IPS-20b (cell line): ENCODE data around the gene SATL1.

Experiments
- H3K27ac ChIP-seq: one replicate; pipeline ENCODE4 v1.5.1; 2013; ENCODE audit warnings: low read length
- H3K27me3 ChIP-seq: 2 replicates; pipeline ENCODE4 v1.6.1; 2013; ENCODE audit warnings: mild to moderate bottlenecking, low read length, inconsistent platforms; ENCODE audit not compliant: insufficient read depth
- H3K36me3 ChIP-seq: 2 replicates; pipeline ENCODE4 v1.6.1; 2013; ENCODE audit warnings: low read depth, mild to moderate bottlenecking, inconsistent platforms, low read length, moderate library complexity; ENCODE audit not compliant: insufficient read depth
- H3K4me1 ChIP-seq: 2 replicates; pipeline ENCODE4 v1.6.1; 2013; ENCODE audit warnings: mild to moderate bottlenecking, control low read depth, inconsistent platforms, low read length, moderate library complexity; ENCODE audit not compliant: insufficient read depth
- H3K4me3 ChIP-seq: 2 replicates; pipeline ENCODE4 v1.5.1; 2013; ENCODE audit warnings: mild to moderate bottlenecking, low read length, inconsistent platforms
- H3K9ac ChIP-seq: 2 replicates; pipeline ENCODE4 v1.6.1; 2013; ENCODE audit warnings: low read depth, mild to moderate bottlenecking, inconsistent platforms, low read length, moderate library complexity
- H3K9me3 ChIP-seq: 2 replicates; pipeline ENCODE4 v1.6.1; 2013; ENCODE audit warnings: mild to moderate bottlenecking, low read depth, low read length, inconsistent platforms; ENCODE audit not compliant: insufficient read depth

Gene SATL1

GRCh38 chrX:85159644-85160043 is 83.9 kb downstream of the SATL1 start:
- Histone ChIP-seq H3K4me3 (no peak overlapping the region), H3K9ac (no peak overlapping the region), H3K36me3 (no peaks in the 10 kb centered on the region), H3K27ac (no peak overlapping the region), H3K4me1 (no peaks in the 10 kb centered on the region), H3K9me3 (no peaks in the 10 kb centered on the region), H3K27me3 (no peaks in the 10 kb centered on the region)

- H3K9me3 ChIP-seq: no peaks in the 10 kb centered on the region
- no peaks in the 10 kb centered on the region for H3K4me1 ChIP-seq
- no peak overlapping the region for H3K9ac ChIP-seq
- no peak overlapping the region for H3K27ac ChIP-seq
- H3K4me3 ChIP-seq: no peak overlapping the region
- H3K36me3 ChIP-seq: no peaks in the 10 kb centered on the region
- no peaks in the 10 kb centered on the region for H3K27me3 ChIP-seq
Observed at GRCh38 chrX:85140964-85141363, 102.6 kb downstream of the SATL1 start.

- Histone ChIP-seq H3K4me1 (no peaks in the 10 kb centered on the region), H3K36me3 (no peaks in the 10 kb centered on the region), H3K9ac (no peak overlapping the region), H3K27me3 (no peaks in the 10 kb centered on the region), H3K4me3 (no peak overlapping the region), H3K9me3 (no peaks in the 10 kb centered on the region), H3K27ac (no peak overlapping the region)
Observed at GRCh38 chrX:85139422-85139821, 104.2 kb downstream of the SATL1 start.

GRCh38 chrX:85136409-85136808 is 107.2 kb downstream of the SATL1 start:
- Histone ChIP-seq H3K9ac (no peak overlapping the region), H3K27me3 (no peaks in the 10 kb centered on the region), H3K27ac (no peak overlapping the region), H3K4me1 (no peaks in the 10 kb centered on the region), H3K9me3 (no peaks in the 10 kb centered on the region; the same call in 1 of the 2 replicates), H3K36me3 (no peaks in the 10 kb centered on the region), H3K4me3 (no peak overlapping the region)

- no peaks in the 10 kb centered on the region for H3K9me3 ChIP-seq
- H3K4me1 ChIP-seq: no peaks in the 10 kb centered on the region
- no peaks in the 10 kb centered on the region for H3K36me3 ChIP-seq
- H3K27me3 ChIP-seq: no peaks in the 10 kb centered on the region
- H3K4me3 ChIP-seq: no peak overlapping the region
- H3K9ac ChIP-seq: no peak overlapping the region
- H3K27ac ChIP-seq: no peak overlapping the region
Observed at GRCh38 chrX:85115252-85115651, 128.3 kb downstream of the SATL1 start.

- no peak overlapping the region for H3K27ac ChIP-seq
- no peak overlapping the region for H3K9ac ChIP-seq
- H3K9me3 ChIP-seq: no peaks in the 10 kb centered on the region
- H3K27me3 ChIP-seq: no peaks in the 10 kb centered on the region
- no peaks in the 10 kb centered on the region for H3K4me1 ChIP-seq
- H3K36me3 ChIP-seq: no peaks in the 10 kb centered on the region
- no peak overlapping the region for H3K4me3 ChIP-seq
Observed at GRCh38 chrX:85114776-85115175, 128.8 kb downstream of the SATL1 start.

GRCh38 chrX:85114171-85114570 is 129.4 kb downstream of the SATL1 start:
- Histone ChIP-seq H3K4me1 (no peaks in the 10 kb centered on the region), H3K27me3 (no peaks in the 10 kb centered on the region), H3K27ac (no peak overlapping the region), H3K9ac (no peak overlapping the region), H3K9me3 (no peaks in the 10 kb centered on the region), H3K36me3 (no peaks in the 10 kb centered on the region), H3K4me3 (no peak overlapping the region)

- no peak overlapping the region for H3K27ac ChIP-seq
- no peaks in the 10 kb centered on the region for H3K4me1 ChIP-seq
- no peak overlapping the region for H3K4me3 ChIP-seq
- H3K9me3 ChIP-seq: no peaks in the 10 kb centered on the region
- no peaks in the 10 kb centered on the region for H3K27me3 ChIP-seq
- H3K36me3 ChIP-seq: no peaks in the 10 kb centered on the region
- no peak overlapping the region for H3K9ac ChIP-seq
Observed at GRCh38 chrX:85113746-85114145, 129.8 kb downstream of the SATL1 start.

GRCh38 chrX:85112293-85112692 is 131.3 kb downstream of the SATL1 start:
- no peaks in the 10 kb centered on the region for H3K36me3 ChIP-seq
- no peak overlapping the region for H3K9ac ChIP-seq
- H3K4me1 ChIP-seq: no peaks in the 10 kb centered on the region
- no peaks in the 10 kb centered on the region for H3K27me3 ChIP-seq
- no peak overlapping the region for H3K4me3 ChIP-seq
- no peak overlapping the region for H3K27ac ChIP-seq
- no peaks in the 10 kb centered on the region for H3K9me3 ChIP-seq

- H3K9ac ChIP-seq: no peak overlapping the region
Observed at GRCh38 chrX:85111347-85111746, 132.2 kb downstream of the SATL1 start.

GRCh38 chrX:85109235-85109634 is 134.3 kb downstream of the SATL1 start:
- H3K27me3 ChIP-seq: no peaks in the 10 kb centered on the region
- no peak overlapping the region for H3K27ac ChIP-seq
- no peak overlapping the region for H3K4me3 ChIP-seq
- H3K36me3 ChIP-seq: no peaks in the 10 kb centered on the region
- H3K4me1 ChIP-seq: no peaks in the 10 kb centered on the region
- no peaks in the 10 kb centered on the region for H3K9me3 ChIP-seq
- H3K9ac ChIP-seq: no peak overlapping the region

More at GRCh38 chrX:85111347-85111746, 132.2 kb downstream of the SATL1 start:
- no peak overlapping the region for H3K27ac ChIP-seq
- H3K36me3 ChIP-seq: no peaks in the 10 kb centered on the region
- no peaks in the 10 kb centered on the region for H3K4me1 ChIP-seq
- no peaks in the 10 kb centered on the region for H3K9me3 ChIP-seq
- no peaks in the 10 kb centered on the region for H3K27me3 ChIP-seq
- no peak overlapping the region for H3K4me3 ChIP-seq

GRCh38 chrX:85108165-85108564 is 135.4 kb downstream of the SATL1 start:
- H3K4me1 ChIP-seq: no peaks in the 10 kb centered on the region
- H3K27ac ChIP-seq: no peak overlapping the region
- no peaks in the 10 kb centered on the region for H3K9me3 ChIP-seq
- no peak overlapping the region for H3K9ac ChIP-seq
- no peaks in the 10 kb centered on the region for H3K36me3 ChIP-seq
- no peak overlapping the region for H3K4me3 ChIP-seq
- no peaks in the 10 kb centered on the region for H3K27me3 ChIP-seq

GRCh38 chrX:85107407-85107806 is 136.2 kb downstream of the SATL1 start:
- Histone ChIP-seq H3K27ac (no peak overlapping the region), H3K4me1 (no peaks in the 10 kb centered on the region), H3K27me3 (no peaks in the 10 kb centered on the region), H3K9me3 (no peaks in the 10 kb centered on the region), H3K9ac (no peak overlapping the region), H3K4me3 (no peak overlapping the region), H3K36me3 (no peaks in the 10 kb centered on the region)
